Urinary bladder (tissue), 4 donors: Measurements from ENCODE around the gene FUOM. TPM values are rescaled to one million over a fixed set of nuclear protein-coding genes. Genes with fewer than 3 reads are reported as not detected.
"Not testable (repeated sequence)": the region's sequence is repeated elsewhere in the genome, so short reads cannot be mapped to it uniquely, and the experiment has no call there.

Experiments
- DNase-seq: peaks from one replicate; pipeline ENCODE4 v3.0.0-alpha.2; 2015; ENCODE audit errors: extremely low spot score
- H3K27ac ChIP-seq: one replicate; pipeline ENCODE4 v1.5.1; 2013; ENCODE audit warnings: low read depth, mild to moderate bottlenecking, moderate library complexity
- H3K36me3 ChIP-seq: one replicate; pipeline ENCODE4 v1.6.1; 2013; ENCODE audit warnings: mild to moderate bottlenecking, moderate library complexity; ENCODE audit not compliant: insufficient read depth
- H3K4me1 ChIP-seq: one replicate; pipeline ENCODE4 v1.6.1; 2013; ENCODE audit warnings: mild to moderate bottlenecking, moderate library complexity; ENCODE audit not compliant: insufficient read depth
- H3K4me3 ChIP-seq: one replicate; pipeline ENCODE4 v1.5.1; 2013; ENCODE audit warnings: low read depth, low read length
- WGBS: extraction: QIAGEN DNeasy Blood & Tissue Kit; methylation state at CpG from one replicate; pipeline ENCODE4 v1.1.7; 2013; 5-methylcytosine and 5-hydroxymethylcytosine counted together
- polyA plus RNA-seq: library from polyadenylated mRNA; stranded (reverse); fragments of 200-250 nt; gene quantifications from one replicate; pipeline ENCODE4 v1.2.3, GENCODE V29; 2013
- total RNA-seq: library from RNA; depleted of rRNA; stranded (reverse); fragments of >200 nt; gene quantifications from one replicate; pipeline ENCODE4 v1.2.3, GENCODE V29; 2014
- donor health status: healthy with polysubstance abuse.
- donor health status: healthy.

FUOM gene
- total and polyA plus RNA-seq, 2 donors: 5.2 to 16.9 TPM

GRCh38 chr10:133367461-133367860 is 9.6 kb upstream of the FUOM start:
- 84% methylated on average over 4 of the region's 7 CpGs for WGBS

GRCh38 chr10:133366751-133367150 is 8.9 kb upstream of the FUOM start:
- 95% methylated on average over 13 of the region's 13 CpGs for WGBS
- Histone ChIP-seq H3K4me3 (no peak overlapping the region), H3K4me1 (no peaks in the 10 kb centered on the region), H3K36me3 (peaks cover 7% of the 10 kb centered on the region), H3K27ac (no peak overlapping the region)
- no peak for DNase-seq

More at GRCh38 chr10:133367461-133367860, 9.6 kb upstream of the FUOM start:
- H3K4me3 ChIP-seq, H3K36me3 ChIP-seq, H3K27ac ChIP-seq, DNase-seq, H3K4me1 ChIP-seq: not testable (repeated sequence)

GRCh38 chr10:133366130-133366478 is 8.3 kb upstream of the FUOM start:
- Histone ChIP-seq H3K27ac (no peak overlapping the region), H3K4me3 (no peak overlapping the region), H3K4me1 (no peaks in the 10 kb centered on the region), H3K36me3 (peaks cover 7% of the 10 kb centered on the region)
- DNase-seq: no peak
- 85% methylated on average over 17 of the region's 17 CpGs for WGBS

- no peak for DNase-seq
- peaks cover 7% of the 10 kb centered on the region for H3K36me3 ChIP-seq
- no peak overlapping the region for H3K27ac ChIP-seq
- H3K4me1 ChIP-seq: no peaks in the 10 kb centered on the region
- no peak overlapping the region for H3K4me3 ChIP-seq
- 89% methylated on average over 13 of the region's 13 CpGs for whole genome bisulfite sequencing
These were observed 7.8 kb upstream of the FUOM start for GRCh38 chr10:133365461-133366129.

- Histone ChIP-seq H3K36me3 (peaks cover 7% of the 10 kb centered on the region), H3K4me3 (no peak overlapping the region), H3K4me1 (no peaks in the 10 kb centered on the region), H3K27ac (no peak overlapping the region)
- 82% methylated on average over 29 of the region's 29 CpGs for WGBS
- no peak for DNase-seq
These were observed 7.0 kb upstream of the FUOM start for GRCh38 chr10:133364645-133365431.

GRCh38 chr10:133362846-133363245 is 5.0 kb upstream of the FUOM start:
- Histone ChIP-seq H3K4me3 (no peak overlapping the region), H3K4me1 (no peaks in the 10 kb centered on the region), H3K36me3 (peaks cover 7% of the 10 kb centered on the region), H3K27ac (no peak overlapping the region)
- no peak for DNase-seq
- 92% methylated on average over 13 of the region's 13 CpGs for WGBS

- Histone ChIP-seq H3K4me1 (no peaks in the 10 kb centered on the region), H3K4me3 (no peak overlapping the region), H3K27ac (no peak overlapping the region), H3K36me3 (peaks cover 7% of the 10 kb centered on the region)
- WGBS: 78% methylated on average over 18 of the region's 18 CpGs
- DNase-seq: no peak
These were observed 4.1 kb upstream of the FUOM start for GRCh38 chr10:133361773-133362441.

GRCh38 chr10:133361227-133361626 is 3.4 kb upstream of the FUOM start:
- H3K4me1 ChIP-seq: no peaks in the 10 kb centered on the region
- WGBS: 91% methylated on average over 5 of the region's 5 CpGs
- DNase-seq: no peak
- H3K36me3 ChIP-seq: peaks cover 4% of the 10 kb centered on the region
- H3K27ac ChIP-seq: no peak overlapping the region
- H3K4me3 ChIP-seq: no peak overlapping the region

GRCh38 chr10:133359972-133360610 is 2.3 kb upstream of the FUOM start:
- H3K36me3 ChIP-seq: peaks cover 4% of the 10 kb centered on the region
- no peak for DNase-seq
- 60% methylated on average over 17 of the region's 17 CpGs for WGBS
- H3K4me3 ChIP-seq: no peak overlapping the region
- no peaks in the 10 kb centered on the region for H3K4me1 ChIP-seq
- H3K27ac ChIP-seq: no peak overlapping the region

- 41% methylated on average over 6 of the region's 6 CpGs for WGBS
- no peak for DNase-seq
- H3K36me3 ChIP-seq: peaks cover 4% of the 10 kb centered on the region
- no peak overlapping the region for H3K4me3 ChIP-seq
- H3K4me1 ChIP-seq: no peaks in the 10 kb centered on the region
- H3K27ac ChIP-seq: no peak overlapping the region
These were observed 1.7 kb upstream of the FUOM start for GRCh38 chr10:133359554-133359971.

GRCh38 chr10:133358925-133359310 is 1.1 kb upstream of the FUOM start:
- 81% methylated on average over 11 of the region's 11 CpGs for WGBS
- H3K4me1 ChIP-seq: no peaks in the 10 kb centered on the region
- H3K4me3 ChIP-seq: no peak overlapping the region
- H3K36me3 ChIP-seq: peaks cover 4% of the 10 kb centered on the region
- no peak for DNase-seq
- no peak overlapping the region for H3K27ac ChIP-seq

GRCh38 chr10:133358162-133358924 is 524 bp upstream of the FUOM start:
- Histone ChIP-seq H3K4me3 (no peak overlapping the region), H3K27ac (peak overlapping the region; percentile 31), H3K36me3 (peaks cover 4% of the 10 kb centered on the region), H3K4me1 (no peaks in the 10 kb centered on the region)
- WGBS: 80% methylated on average over 41 of the region's 41 CpGs
- DNase-seq: no peak
